IMR-90 (cell line): ENCODE measurements around the gene IRF4. TPM values are rescaled to one million over a fixed set of nuclear protein-coding genes. Genes with fewer than 3 reads are reported as not detected.

Source experiments
- ATAC-seq: fragments of 200-7000 bp; cut with Tn5 transposase; 2 replicates; pipeline ENCODE4 v1.9.1; 2020; ENCODE audit warnings: low read depth, mild to moderate bottlenecking, moderate library complexity
- BruUV-seq: library from RNA; stranded (reverse); fragments of 400-500 nt; replicated peaks from 2 replicates; lab custom pipeline; 2021; lab: Mats Ljungman, UMichigan
- CTCF ChIA-PET: fragments of 300-600 bp; formaldehyde crosslinking; extraction: SDS; loops from one replicate; lab custom pipeline; 2021; ENCODE audit warnings: antibody characterized with exemption; lab: Yijun Ruan, JAX
- POLR2A ChIA-PET: fragments of 300-600 bp; sonication (Branson Sonifier 250); formaldehyde crosslinking; loops from one replicate; lab custom pipeline; 2022; ENCODE audit warnings: antibody characterized with exemption; ENCODE audit not compliant: unreplicated experiment; lab: Charles Lee
- DNase-seq: peaks from one replicate; pipeline ENCODE4 v3.0.0; 2013
- H2AFZ ChIP-seq: replicated peaks from 2 replicates; pipeline ENCODE3; 2013; ENCODE audit warnings: low read length, mild to moderate bottlenecking; ENCODE audit not compliant: poor library complexity
- H2AK5ac ChIP-seq: 2 replicates; pipeline ENCODE4 v1.6.1; 2013; ENCODE audit warnings: low read depth, low read length, inconsistent platforms
- H2AK9ac ChIP-seq: replicated peaks from 2 replicates; pipeline ENCODE3; 2013; ENCODE audit warnings: mild to moderate bottlenecking, low read depth, low read length, moderate library complexity; ENCODE audit not compliant: poor library complexity
- H2BK120ac ChIP-seq: 2 replicates; pipeline ENCODE4 v1.6.1; 2013; ENCODE audit warnings: low read depth, low read length, inconsistent platforms
- H2BK15ac ChIP-seq: 3 replicates; pipeline ENCODE4 v1.6.1; 2013; ENCODE audit warnings: low read depth, low read length, inconsistent platforms
- H2BK20ac ChIP-seq: 2 replicates; pipeline ENCODE4 v1.6.1; 2013; ENCODE audit warnings: low read depth, mild to moderate bottlenecking, inconsistent platforms, low read length, moderate library complexity
- H2BK5ac ChIP-seq: 2 replicates; pipeline ENCODE4 v1.6.1; 2013; ENCODE audit warnings: mild to moderate bottlenecking, low read depth, low read length, inconsistent platforms; ENCODE audit not compliant: poor library complexity, severe bottlenecking
- H3K14ac ChIP-seq: replicated peaks from 2 replicates; pipeline ENCODE4 v1.6.1; 2013; ENCODE audit warnings: low read depth, low read length, inconsistent platforms
- H3K18ac ChIP-seq: 2 replicates; pipeline ENCODE4 v1.6.1; 2013; ENCODE audit warnings: low read depth, low read length, control low read depth
- H3K23ac ChIP-seq: 2 replicates; pipeline ENCODE4 v1.6.1; 2013; ENCODE audit warnings: low read depth, low read length, inconsistent platforms
- H3K27ac ChIP-seq: 2 replicates; pipeline ENCODE4 v1.5.1; 2013; ENCODE audit warnings: mild to moderate bottlenecking, control low read depth, low read length; ENCODE audit not compliant: insufficient read depth
- H3K27me3 ChIP-seq: 2 replicates; pipeline ENCODE4 v1.6.1; 2013; ENCODE audit warnings: low read length; ENCODE audit not compliant: control insufficient read depth, insufficient read depth
- H3K36me3 ChIP-seq: 2 replicates; pipeline ENCODE4 v1.6.1; 2013; ENCODE audit warnings: low read length, mixed read lengths; ENCODE audit not compliant: control insufficient read depth, insufficient read depth
- H3K4ac ChIP-seq: 2 replicates; pipeline ENCODE4 v1.6.1; 2013; ENCODE audit warnings: low read depth, low read length, inconsistent platforms
- H3K4me1 ChIP-seq: 2 replicates; pipeline ENCODE4 v1.6.1; 2013; ENCODE audit warnings: low read length, mixed read lengths; ENCODE audit not compliant: control insufficient read depth, insufficient read depth
- H3K4me2 ChIP-seq: 2 replicates; pipeline ENCODE4 v1.6.1; 2013; ENCODE audit warnings: low read depth, mild to moderate bottlenecking, control low read depth, low read length, moderate library complexity
- H3K4me3 ChIP-seq: 2 replicates; pipeline ENCODE4 v1.5.1; 2013; ENCODE audit warnings: low read depth, mild to moderate bottlenecking, control low read depth, low read length, moderate library complexity; ENCODE audit not compliant: insufficient read depth
- H3K56ac ChIP-seq: 2 replicates; pipeline ENCODE4 v1.6.1; 2013; ENCODE audit warnings: low read length, inconsistent platforms; ENCODE audit not compliant: insufficient read depth; ENCODE audit errors: extremely low read depth
- H3K79me1 ChIP-seq, 2 experiments: 2 replicates each; pipeline ENCODE4 v1.6.1; 2013; ENCODE audit warnings: low read length in 2 of 2, inconsistent platforms in 1 of 2, low read depth in 1 of 2
- H3K9ac ChIP-seq: 2 replicates; pipeline ENCODE4 v1.6.1; 2013; ENCODE audit warnings: low read depth, low read length, control low read depth
- H3K9me1 ChIP-seq: 2 replicates; pipeline ENCODE4 v1.6.1; 2013; ENCODE audit warnings: low read length, inconsistent platforms; ENCODE audit not compliant: insufficient read depth
- H3K9me3 ChIP-seq: 2 replicates; pipeline ENCODE4 v1.6.1; 2013; ENCODE audit warnings: low read length; ENCODE audit not compliant: control insufficient read depth, insufficient read depth
- H4K20me1 ChIP-seq: 2 replicates; pipeline ENCODE4 v1.6.1; 2013; ENCODE audit warnings: low read length, inconsistent platforms; ENCODE audit not compliant: insufficient read depth
- H4K5ac ChIP-seq: 2 replicates; pipeline ENCODE4 v1.6.1; 2013; ENCODE audit warnings: mild to moderate bottlenecking, low read depth, low read length, control low read depth
- H4K8ac ChIP-seq, 2 experiments: 2 replicates each; pipeline ENCODE4 v1.6.1; 2013; ENCODE audit warnings: low read depth in 2 of 2, low read length in 2 of 2, control low read depth in 1 of 2, inconsistent platforms in 1 of 2
- H4K91ac ChIP-seq: 2 replicates; pipeline ENCODE4 v1.6.1; 2013; ENCODE audit warnings: low read depth, low read length, inconsistent platforms; ENCODE audit not compliant: insufficient read depth
- CEBPB ChIP-seq: IDR thresholded peaks from 2 replicates; pipeline ENCODE4 v1.6.1; 2012; ENCODE audit warnings: low read depth, low read length, improper control_type of control experiment
- ELK1 ChIP-seq: fragments of 150-350 bp; IDR thresholded peaks from 2 replicates; pipeline ENCODE4 v1.6.1; 2016; ENCODE audit warnings: low read depth, mild to moderate bottlenecking, low read length, moderate library complexity, borderline replicate concordance
- MAFK ChIP-seq: IDR thresholded peaks from 2 replicates; pipeline ENCODE4 v1.6.1; 2012; ENCODE audit warnings: low read depth, low read length, improper control_type of control experiment
- MXI1 ChIP-seq: IDR thresholded peaks from 2 replicates; pipeline ENCODE4 v1.6.1; 2012; ENCODE audit warnings: low read depth, mild to moderate bottlenecking, low read length, moderate library complexity, borderline replicate concordance
- SMC3 ChIP-seq: fragments of 150-350 bp; IDR thresholded peaks from 2 replicates; pipeline ENCODE4 v1.6.1; 2016; ENCODE audit warnings: low read depth, mild to moderate bottlenecking, antibody characterized with exemption, low read length, moderate library complexity
- WGBS, 2 experiments: methylation state at CpG; one replicate each; pipeline versions ENCODE4 v1.1.5 to v1.1.7; 2013; ENCODE audit warnings: missing lambda C conversion rate in 2 of 2; ENCODE audit not compliant: insufficient read length in 1 of 2; ENCODE audit errors: extremely low coverage in 2 of 2; 5-methylcytosine and 5-hydroxymethylcytosine counted together
- dilution Hi-C: fragments of 300-500 bp; cut with HindIII; formaldehyde crosslinking; loops from one replicate; pipeline ENCODE4 v1.14.3; 2018; ENCODE audit warnings: low sequenced_read_pairs; ENCODE audit not compliant: unreplicated experiment
- in situ Hi-C: fragments of 300-500 bp; cut with MboI; formaldehyde crosslinking; loops from 3 replicates; pipeline ENCODE4 v1.14.3; 2019; ENCODE audit warnings: low sequenced_read_pairs, inconsistent platforms, mixed read lengths
- intact Hi-C: fragments of 100-400 bp; cut with micrococcal nuclease; formaldehyde crosslinking; loops from 2 replicates; pipeline ENCODE4 v1.10.0; 2022
- polyA plus RNA-seq, 3 experiments: library from polyadenylated mRNA; depleted of rRNA; stranded (reverse); fragments of >200 nt; gene quantifications; 2 replicates each; pipeline ENCODE4 v1.2.3, GENCODE V29; 2012; ENCODE audit warnings: low replicate concordance in 1 of 3
- total RNA-seq: library from RNA; depleted of rRNA; stranded (reverse); fragments of >200 nt; gene quantifications from 2 replicates; pipeline ENCODE4 v1.2.3, GENCODE V29; 2012
- TF ChIP-seq, protein P1 (sequence below): fragments of 150-350 bp; IDR thresholded peaks from 2 replicates; pipeline ENCODE4 v1.6.1; 2017; ENCODE audit warnings: mild to moderate bottlenecking, antibody characterized with exemption, low read length, low read depth

IRF4 gene
- total and polyA plus RNA-seq, 2 of the 4 experiments (the other 2 are of a cell fraction): not detected

- intact Hi-C loops: no loop called here
- H3K9ac ChIP-seq: no peak overlapping the region
- H4K8ac ChIP-seq: no peak overlapping the region
- H3K9me1 ChIP-seq: no peaks in the 10 kb centered on the region
- no peak overlapping the region for H3K27ac ChIP-seq
- TF ChIP-seq MAFK (no peak), CEBPB (no peak), SMC3 (no peak), ELK1 (no peak), MXI1 (no peak)
- TF ChIP-seq, protein P1, sequence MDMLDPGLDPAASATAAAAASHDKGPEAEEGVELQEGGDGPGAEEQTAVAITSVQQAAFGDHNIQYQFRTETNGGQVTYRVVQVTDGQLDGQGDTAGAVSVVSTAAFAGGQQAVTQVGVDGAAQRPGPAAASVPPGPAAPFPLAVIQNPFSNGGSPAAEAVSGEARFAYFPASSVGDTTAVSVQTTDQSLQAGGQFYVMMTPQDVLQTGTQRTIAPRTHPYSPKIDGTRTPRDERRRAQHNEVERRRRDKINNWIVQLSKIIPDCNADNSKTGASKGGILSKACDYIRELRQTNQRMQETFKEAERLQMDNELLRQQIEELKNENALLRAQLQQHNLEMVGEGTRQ: no peak
- H4K20me1 ChIP-seq: no peaks in the 10 kb centered on the region
- no peak overlapping the region for H2BK20ac ChIP-seq
- H3K18ac ChIP-seq: no peak overlapping the region
- no peak overlapping the region for H2BK120ac ChIP-seq
- ATAC-seq: no peak
- 87% methylated on average over 3 of the region's 11 CpGs; no CpG with 5 or more reads in 1 of the 2 experiments for WGBS, 2 experiments
- H3K4ac ChIP-seq: no peak overlapping the region
- no peak overlapping the region for H3K23ac ChIP-seq
- no peak overlapping the region for H3K4me2 ChIP-seq
- H3K36me3 ChIP-seq: no peaks in the 10 kb centered on the region
- ChIA-PET POLR2A (no interaction called here), CTCF (no interaction called here)
- peaks cover 24% of the 10 kb centered on the region for H3K9me3 ChIP-seq
- H2AK5ac ChIP-seq: no peak overlapping the region
- H3K4me3 ChIP-seq: no peak overlapping the region
- no peak overlapping the region for H3K56ac ChIP-seq
- no peak overlapping the region for H2AK9ac ChIP-seq
- no peak for DNase-seq
- H3K27me3 ChIP-seq: peaks cover 11% of the 10 kb centered on the region; the same call in 1 of the 2 replicates
- no peak overlapping the region for H2AFZ ChIP-seq
- dilution Hi-C loops: no loop called here
- no peak overlapping the region for H4K5ac ChIP-seq
- H2BK15ac ChIP-seq: no peak overlapping the region
- no peaks in the 10 kb centered on the region for H3K79me1 ChIP-seq
- no peak overlapping the region for H3K14ac ChIP-seq
- no peak overlapping the region for H2BK5ac ChIP-seq
- BruUV-seq: no TSS peak
- no peaks in the 10 kb centered on the region for H3K4me1 ChIP-seq
- in situ Hi-C loops: no loop called here
- H4K91ac ChIP-seq: no peak overlapping the region
These were observed 26.7 kb upstream of the IRF4 start for GRCh38 chr6:364609-365540.
